HEK293T (cell line): ENCODE data around the gene TBC1D19.

ENCODE experiments used
- BHLHE40 ChIP-seq: fragments of 450-650 bp; IDR thresholded peaks from 2 replicates; pipeline ENCODE4 v1.6.1; 2016; ENCODE audit warnings: mild to moderate bottlenecking, moderate library complexity, borderline replicate concordance
- CTBP1 ChIP-seq: fragments of 450-650 bp; IDR thresholded peaks from 2 replicates; pipeline ENCODE4 v1.6.1; 2016; ENCODE audit warnings: borderline replicate concordance
- ELF4 ChIP-seq: fragments of 450-650 bp; IDR thresholded peaks from 2 replicates; pipeline ENCODE4 v1.6.1; 2017; ENCODE audit warnings: antibody characterized with exemption
- FOXK2 ChIP-seq: fragments of 450-650 bp; IDR thresholded peaks from 2 replicates; pipeline ENCODE4 v1.6.1; 2016; ENCODE audit warnings: mild to moderate bottlenecking
- FOXM1 ChIP-seq: fragments of 450-650 bp; IDR thresholded peaks from 2 replicates; pipeline ENCODE4 v1.6.1; 2017; ENCODE audit warnings: mild to moderate bottlenecking, borderline replicate concordance
- HDGF ChIP-seq: fragments of 450-650 bp; IDR thresholded peaks from 2 replicates; pipeline ENCODE4 v1.6.1; 2017; ENCODE audit warnings: antibody characterized with exemption, borderline replicate concordance
- LEF1 ChIP-seq: fragments of 450-650 bp; IDR thresholded peaks from 2 replicates; pipeline ENCODE4 v1.6.1; 2017; ENCODE audit warnings: mild to moderate bottlenecking, borderline replicate concordance
- NFRKB ChIP-seq: fragments of 450-650 bp; IDR thresholded peaks from 2 replicates; pipeline ENCODE4 v1.6.1; 2016; ENCODE audit warnings: mild to moderate bottlenecking, moderate library complexity
- SP1 ChIP-seq: fragments of 450-650 bp; IDR thresholded peaks from 2 replicates; pipeline ENCODE4 v1.6.1; 2017
- SUZ12 ChIP-seq: fragments of 450-650 bp; IDR thresholded peaks from 2 replicates; pipeline ENCODE4 v1.6.1; 2016; ENCODE audit warnings: mild to moderate bottlenecking
- TARDBP ChIP-seq: fragments of 450-650 bp; IDR thresholded peaks from 2 replicates; pipeline ENCODE4 v1.6.1; 2016
- ZNF384 ChIP-seq: fragments of 450-650 bp; IDR thresholded peaks from 2 replicates; pipeline ENCODE4 v1.6.1; 2016

GRCh38 chr4:26721685-26722084 is 137.8 kb downstream of the TBC1D19 start:
- no peak for TF ChIP-seq LEF1
- TF ChIP-seq NFRKB, result no peak
- no peak for TF ChIP-seq TARDBP
- TF ChIP-seq ZNF384, result no peak
- TF ChIP-seq ELF4, result no peak
- TF ChIP-seq FOXK2, result no peak
- TF ChIP-seq BHLHE40, result no peak
- TF ChIP-seq SP1, result no peak
- no peak for TF ChIP-seq FOXM1
- no peak for TF ChIP-seq HDGF
- no peak for TF ChIP-seq CTBP1
- no peak for TF ChIP-seq SUZ12
